HG03354 (cell line): ENCODE data around the gene RITA1.

ENCODE experiments used
- ATAC-seq: cut with Tn5 transposase; IDR thresholded peaks from one replicate; pipeline ENCODE4 v1.9.1; 2021; ENCODE audit warnings: mild to moderate bottlenecking; ENCODE audit not compliant: unreplicated experiment, poor library complexity, severe bottlenecking

The RITA1 gene

DNA sequence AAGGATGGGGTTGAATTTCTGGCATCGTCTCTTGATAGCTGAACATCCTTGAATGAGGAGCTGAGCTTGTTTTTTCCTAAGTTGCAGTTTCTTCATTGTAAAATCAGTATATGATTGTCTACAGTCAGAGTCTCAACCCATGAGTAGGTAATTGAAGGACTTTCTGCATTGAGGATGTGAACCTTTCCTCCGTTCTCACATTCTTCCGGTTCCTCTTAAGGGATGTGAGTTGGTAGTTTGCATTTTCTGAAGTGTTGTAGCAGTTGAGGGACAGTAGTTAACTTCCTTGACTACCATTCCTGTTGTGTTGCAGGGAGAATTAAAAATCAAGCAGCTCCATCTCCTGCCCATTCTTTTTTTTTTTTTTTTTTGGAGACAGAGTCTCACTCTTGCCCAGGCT lies 54.9 kb downstream of the RITA1 start:
- ATAC-seq: peak; percentile 69

DNA sequence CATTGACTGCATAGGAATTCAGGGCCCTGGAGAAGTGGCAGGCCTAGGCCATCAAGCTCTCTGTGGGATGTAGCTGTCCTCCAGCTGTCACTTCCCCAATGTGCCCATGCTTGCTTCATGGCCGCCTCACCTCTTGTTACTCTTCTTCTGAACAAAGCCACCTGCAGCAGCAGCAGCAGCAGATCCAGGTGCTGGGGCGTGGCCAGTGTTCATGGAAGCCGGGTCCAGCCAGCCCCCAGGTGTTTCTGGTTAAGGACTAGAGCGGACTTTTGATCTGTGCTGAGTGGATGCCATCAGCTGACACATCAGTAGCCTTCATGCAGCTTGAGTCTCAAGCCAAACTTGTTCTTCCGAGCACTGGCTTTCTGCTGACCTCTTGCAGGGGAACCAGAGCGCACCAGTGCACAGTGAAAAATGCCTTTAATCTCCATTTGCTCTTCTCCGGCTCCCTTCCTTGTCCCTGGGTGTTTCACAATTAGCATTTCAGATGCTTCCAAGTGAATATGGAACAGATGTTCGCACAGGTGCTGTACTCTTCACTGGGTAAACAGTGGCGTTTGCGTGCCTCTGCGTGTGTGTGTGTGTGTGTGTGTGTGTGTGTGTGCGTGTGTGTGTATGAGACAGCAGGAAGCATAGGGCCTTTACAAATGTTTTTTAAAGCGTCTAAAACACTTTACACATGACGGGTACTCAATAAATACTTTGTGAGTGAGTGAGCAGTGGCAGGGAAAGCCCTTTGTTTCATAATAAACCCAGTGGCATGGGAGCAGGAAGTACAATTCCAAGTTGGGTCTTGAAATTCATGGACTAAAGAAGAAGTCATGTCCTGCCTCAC lies 55.9 kb downstream of the RITA1 start:
- no peak for ATAC-seq
